HG02840 (cell line): ENCODE data around the gene MUC6.

Experiments used
- ATAC-seq: cut with Tn5 transposase; IDR thresholded peaks from one replicate; pipeline ENCODE4 v1.9.1; 2021; ENCODE audit warnings: mild to moderate bottlenecking, moderate library complexity, moderate number of reproducible peaks; ENCODE audit not compliant: unreplicated experiment, low FRiP score

The MUC6 gene

GRCh38 chr11:970319-970871, 66.1 kb downstream of the MUC6 start:
- ATAC-seq, result no peak

DNA sequence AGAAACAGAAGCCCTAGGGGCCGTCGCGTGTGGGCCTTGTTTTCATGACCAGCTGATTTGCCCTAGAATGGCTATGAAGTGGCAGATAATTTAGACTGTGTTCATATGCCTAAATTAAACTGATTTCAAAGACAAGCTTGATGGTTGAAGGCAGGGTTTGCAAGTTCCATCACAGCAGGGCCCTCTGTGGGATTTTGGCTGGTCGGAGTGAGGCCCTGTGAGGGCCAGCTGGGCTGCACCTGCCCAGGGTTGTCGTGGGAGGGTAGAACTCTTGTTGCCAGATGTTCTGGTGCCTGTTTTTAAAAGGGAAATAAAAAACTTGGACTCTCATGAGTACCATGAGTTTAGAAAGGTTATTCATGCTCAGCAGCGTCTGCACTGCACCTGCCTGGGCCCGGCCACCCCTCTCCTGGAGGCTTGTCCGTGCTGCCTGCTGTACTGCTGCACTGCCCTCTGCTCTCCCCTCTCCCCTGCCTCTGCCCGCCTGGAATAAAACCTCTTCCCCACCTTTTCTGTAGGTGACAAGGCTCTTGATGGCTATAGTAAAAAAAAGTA, 66.8 kb downstream of the MUC6 start:
- ATAC-seq, result no peak

DNA sequence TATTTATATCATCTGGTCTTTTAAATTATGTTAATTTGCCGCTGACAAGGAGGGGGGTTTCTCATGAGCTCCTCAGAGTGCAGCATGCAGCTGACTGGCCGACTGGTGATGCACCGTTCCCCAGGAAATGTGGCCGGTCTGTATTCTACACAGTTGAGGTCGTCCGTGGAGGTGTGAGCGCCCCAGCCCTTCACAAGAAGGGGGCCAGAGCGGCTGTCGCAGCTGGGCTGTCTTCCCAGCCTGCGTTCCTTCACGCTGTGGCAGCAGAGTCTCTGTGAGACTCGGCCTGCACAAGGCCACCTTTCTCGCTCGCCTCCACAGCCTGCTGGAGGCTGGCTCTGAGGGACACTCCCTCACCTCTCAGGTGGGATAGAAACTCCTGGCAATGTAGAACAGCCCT, 67.7 kb downstream of the MUC6 start:
- no peak for ATAC-seq

GRCh38 chr11:967995-968751, 68.3 kb downstream of the MUC6 start:
- ATAC-seq, result no peak

DNA sequence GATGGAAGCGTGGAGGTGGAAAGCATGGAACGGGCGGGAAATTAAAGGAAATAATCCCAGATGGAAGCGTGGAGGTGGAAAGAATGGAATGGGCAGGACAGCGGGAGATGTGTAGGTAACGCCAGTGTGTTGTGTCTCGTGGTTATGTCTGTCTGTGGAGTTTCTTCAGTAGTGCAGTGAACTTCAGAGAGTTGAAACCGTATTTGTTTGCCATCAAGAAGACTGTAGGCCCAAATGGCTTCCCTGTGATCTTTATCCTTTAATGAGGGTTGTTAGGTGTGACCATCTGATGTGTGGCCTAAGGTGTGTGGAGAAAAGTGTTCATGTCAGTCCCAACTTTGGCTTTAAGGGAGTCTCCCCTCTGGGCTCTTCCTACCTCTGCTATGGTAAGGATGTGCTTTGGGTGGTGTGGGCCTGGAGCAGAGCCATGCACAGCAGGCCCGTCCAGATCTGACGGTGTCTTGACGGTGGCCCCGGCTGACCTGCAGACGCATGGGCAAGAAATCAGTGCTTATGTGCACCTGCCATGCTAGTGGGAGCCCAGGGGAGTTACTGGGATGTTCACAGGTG, 71.2 kb downstream of the MUC6 start:
- no peak for ATAC-seq

DNA sequence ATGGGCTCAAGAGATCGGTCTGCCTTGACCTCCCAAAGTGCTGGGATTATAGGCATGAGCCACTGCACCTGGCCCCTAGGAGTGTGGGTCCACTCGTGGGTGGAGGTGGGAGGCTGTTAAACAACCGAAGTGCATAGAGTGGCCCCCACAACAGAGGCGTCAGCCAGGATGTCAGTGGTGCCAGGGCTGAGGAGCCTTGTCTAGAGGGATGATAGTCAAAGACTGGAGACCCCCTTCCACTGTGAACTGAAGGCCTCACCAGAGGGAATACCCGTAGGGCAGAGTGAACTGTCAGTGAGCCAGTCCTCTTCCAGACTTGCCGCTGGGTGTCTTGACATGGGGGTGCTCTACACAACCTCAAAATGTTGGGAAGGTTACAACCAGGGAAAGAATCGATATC, 72.7 kb downstream of the MUC6 start:
- ATAC-seq, result no peak
